Thoracic aorta (tissue), 2 donors: Measurements from ENCODE around the gene FGF6. TPM values are rescaled to one million over a fixed set of nuclear protein-coding genes. Genes with fewer than 3 reads are reported as not detected.
A peak's percentile ranks its signal among the peaks of the same experiment; 100 is the strongest.

Source experiments
- ATAC-seq: fragments of 150-250 bp; one replicate; pipeline ENCODE4 v1.8.0; 2017; ENCODE audit warnings: low read depth; ENCODE audit not compliant: insufficient number of reproducible peaks, low FRiP score
- DNase-seq: peaks from one replicate; pipeline ENCODE4 v3.0.0-alpha.2; 2020; ENCODE audit warnings: low spot score
- H3K27ac ChIP-seq, 2 donors: fragments of 200-600 bp; sonication (generic); 1 replicate in 1 of 2; 2 replicates in 1 of 2; pipeline ENCODE4 v1.5.1; 2016; ENCODE audit warnings: mild to moderate bottlenecking in 2 of 2, moderate library complexity in 2 of 2
- H3K27me3 ChIP-seq: fragments of 200-600 bp; sonication (generic); replicated peaks from 2 replicates; pipeline ENCODE4 v1.6.0; 2016; ENCODE audit warnings: mild to moderate bottlenecking; ENCODE audit not compliant: insufficient read depth
- H3K36me3 ChIP-seq: fragments of 200-600 bp; sonication (generic); one replicate; pipeline ENCODE4 v1.5.1; 2016
- H3K4me1 ChIP-seq, 2 donors: fragments of 200-600 bp; sonication (generic); 1 replicate in 1 of 2; 2 replicates in 1 of 2; pipeline versions ENCODE4 v1.5.1 to v1.6.0; 2016; ENCODE audit warnings: low read depth in 2 of 2, mild to moderate bottlenecking in 1 of 2; ENCODE audit not compliant: control insufficient read depth in 1 of 2
- H3K4me3 ChIP-seq: fragments of 200-600 bp; sonication (generic); 2 replicates; pipeline ENCODE4 v1.5.1; 2016; ENCODE audit warnings: mild to moderate bottlenecking
- H3K9me3 ChIP-seq: fragments of 200-600 bp; sonication (generic); 2 replicates; pipeline ENCODE4 v1.5.1; 2016
- CTCF ChIP-seq: fragments of 200-600 bp; sonication (generic); IDR thresholded peaks from one replicate; pipeline ENCODE4 v1.5.1; 2019; ENCODE audit warnings: antibody characterized with exemption
- total RNA-seq, 2 donors: library from RNA; depleted of rRNA; stranded (reverse); fragments of >200 nt; gene quantifications; one replicate each; pipeline versions ENCODE4 v1.1.0 to v1.2.3, GENCODE V29; 2016

Gene FGF6
- total RNA-seq, 2 donors from 2014 or later = not detected

- ATAC-seq (no peak), DNase-seq (no peak)
- no peak overlapping the region for H3K4me3 ChIP-seq
These were observed 22.0 kb downstream of the FGF6 start for GRCh38 chr12:4423528-4424195.

GRCh38 chr12:4422985-4423384 lies 22.6 kb downstream of the FGF6 start:
- H3K9me3 ChIP-seq = no peaks in the 10 kb centered on the region
- H3K4me3 ChIP-seq = no peak overlapping the region
- no peak overlapping the region for H3K27ac ChIP-seq
- no peak for TF ChIP-seq CTCF
- ATAC-seq (no peak), DNase-seq (no peak)
- H3K27me3 ChIP-seq = no peaks in the 10 kb centered on the region
- no peaks in the 10 kb centered on the region for H3K36me3 ChIP-seq
- no peaks in the 10 kb centered on the region for H3K4me1 ChIP-seq

More at GRCh38 chr12:4423528-4424195, 22.0 kb downstream of the FGF6 start:
- Histone ChIP-seq H3K36me3 (no peaks in the 10 kb centered on the region), H3K27me3 (no peaks in the 10 kb centered on the region), H3K4me1 (no peaks in the 10 kb centered on the region), H3K27ac (no peak overlapping the region), H3K9me3 (no peaks in the 10 kb centered on the region)
- no peak for TF ChIP-seq CTCF

GRCh38 chr12:4421590-4422031 lies 24.0 kb downstream of the FGF6 start:
- TF ChIP-seq CTCF = peak; percentile 30
- no peak for DNase-seq
- Histone ChIP-seq H3K36me3 (no peaks in the 10 kb centered on the region), H3K4me3 (no peak overlapping the region), H3K27ac (no peak overlapping the region), H3K27me3 (no peaks in the 10 kb centered on the region), H3K4me1 (no peaks in the 10 kb centered on the region), H3K9me3 (no peaks in the 10 kb centered on the region)
- no peak for ATAC-seq

- no peak for DNase-seq
- H3K4me3 ChIP-seq = no peak overlapping the region
- H3K27ac ChIP-seq = no peak overlapping the region
- TF ChIP-seq CTCF = no peak
- no peaks in the 10 kb centered on the region for H3K9me3 ChIP-seq
- no peak for ATAC-seq
- no peaks in the 10 kb centered on the region for H3K4me1 ChIP-seq
- H3K27me3 ChIP-seq = no peaks in the 10 kb centered on the region
- no peaks in the 10 kb centered on the region for H3K36me3 ChIP-seq
These were observed 25.4 kb downstream of the FGF6 start for GRCh38 chr12:4420138-4420670.

GRCh38 chr12:4418913-4419312 lies 26.7 kb downstream of the FGF6 start:
- DNase-seq (no peak), ATAC-seq (no peak)
- Histone ChIP-seq H3K4me3 (no peak overlapping the region), H3K27me3 (no peaks in the 10 kb centered on the region), H3K36me3 (no peaks in the 10 kb centered on the region), H3K9me3 (no peaks in the 10 kb centered on the region), H3K27ac (no peak overlapping the region), H3K4me1 (no peaks in the 10 kb centered on the region)
- TF ChIP-seq CTCF = no peak
